Measurements from ENCODE around the gene ALPI.

The ALPI gene

DNA sequence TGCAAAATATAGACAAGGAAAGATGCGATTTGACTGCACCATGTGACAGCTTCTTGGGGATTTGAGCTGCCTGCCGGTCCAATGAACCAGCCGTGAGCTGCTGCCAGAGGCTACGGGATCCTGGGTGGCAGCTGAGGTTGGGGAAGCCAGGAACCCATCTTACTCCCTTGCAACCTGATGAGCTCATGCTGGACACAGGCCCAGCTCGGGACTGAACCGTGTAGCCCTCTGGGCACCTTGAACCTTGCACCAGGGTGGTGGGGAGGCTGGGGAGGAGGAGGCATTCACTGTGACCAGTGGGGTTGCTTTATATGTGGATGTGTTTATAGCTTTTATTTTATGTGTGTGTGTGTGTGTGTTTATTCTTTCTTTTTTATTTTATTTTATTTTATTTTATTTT is 9.1 kb downstream of the ALPI start:
- no peak for DNase-seq

DNA sequence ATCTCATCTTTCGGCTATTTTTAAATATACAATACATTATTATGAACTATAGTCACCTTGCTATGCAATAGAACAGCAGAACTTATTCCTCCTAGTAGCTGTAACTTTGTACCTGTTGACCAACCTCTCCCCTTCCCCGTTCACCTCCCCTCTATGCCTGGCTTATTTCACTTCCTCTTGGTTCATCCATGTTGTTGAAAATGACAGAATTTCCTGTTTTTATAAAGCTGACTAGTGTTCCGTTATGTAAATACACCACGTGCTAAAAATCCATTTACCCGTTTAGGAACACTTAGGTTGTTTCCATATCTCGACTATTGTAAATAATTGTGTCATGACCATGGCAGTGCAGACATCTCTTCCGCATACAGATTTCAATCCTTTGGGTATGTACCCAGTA is 10.3 kb downstream of the ALPI start:
- DNase-seq, result no peak

DNA sequence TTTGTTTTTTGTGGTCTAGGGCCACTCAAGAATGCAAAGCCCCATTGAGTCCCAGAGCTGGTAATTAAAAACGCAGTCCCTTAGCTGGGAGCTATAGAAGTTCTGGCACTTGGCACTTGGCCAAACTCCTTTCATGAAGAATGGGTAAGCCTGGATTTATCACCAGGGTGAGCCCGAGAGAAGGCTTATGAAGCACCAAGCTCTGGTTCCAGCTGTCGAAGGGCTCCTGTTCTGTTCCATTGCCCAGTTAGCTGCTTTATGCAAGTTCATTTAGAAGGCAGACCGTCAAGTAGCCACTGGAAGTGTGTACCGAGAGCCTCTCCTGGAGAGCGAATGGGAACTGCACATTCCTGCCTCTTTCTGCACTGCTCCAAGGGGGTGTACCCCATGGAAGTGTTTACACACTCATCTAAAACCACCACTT is 17.5 kb downstream of the ALPI start:
- DNase-seq, result no peak

DNA sequence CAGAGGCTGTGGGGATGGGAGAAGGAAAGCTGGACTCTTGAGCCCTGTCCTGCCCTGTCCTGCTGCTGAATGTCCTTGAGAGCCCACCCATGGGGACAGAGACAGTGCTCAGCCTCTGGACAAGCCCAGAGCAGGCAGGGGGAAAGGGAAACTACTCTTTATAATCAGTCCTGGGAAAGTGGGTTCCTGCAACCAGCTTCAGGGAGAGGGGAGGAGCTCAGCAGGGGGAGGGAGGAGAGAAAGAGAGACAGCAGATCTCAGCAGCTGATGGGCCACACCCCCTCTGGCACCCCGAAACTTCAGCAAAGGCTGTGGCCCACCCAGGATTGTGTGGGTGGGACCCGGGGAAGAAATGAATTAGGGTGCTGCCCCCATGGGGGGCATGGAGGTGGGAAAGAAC is 20.1 kb downstream of the ALPI start:
- no peak for DNase-seq

DNA sequence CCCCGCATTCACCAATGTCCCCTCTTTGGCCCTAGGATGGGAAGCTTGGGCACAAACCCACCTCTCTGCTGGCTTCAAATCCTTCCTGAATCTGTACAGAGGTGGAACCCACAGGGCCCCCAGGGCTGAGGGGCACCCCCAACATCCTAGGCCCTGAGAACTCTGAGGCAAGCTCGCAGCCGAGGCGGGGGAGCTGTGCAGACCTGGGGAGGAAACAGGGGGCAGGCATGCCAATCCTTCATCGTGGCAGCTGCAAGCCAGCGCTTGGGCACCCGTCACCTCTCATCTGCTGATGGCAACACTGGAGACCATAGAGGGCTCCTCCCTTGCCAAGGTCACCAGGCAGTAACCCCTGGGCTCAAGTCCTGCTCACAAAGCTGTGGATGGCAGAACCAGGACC is 20.8 kb downstream of the ALPI start:
- no peak for DNase-seq

DNA sequence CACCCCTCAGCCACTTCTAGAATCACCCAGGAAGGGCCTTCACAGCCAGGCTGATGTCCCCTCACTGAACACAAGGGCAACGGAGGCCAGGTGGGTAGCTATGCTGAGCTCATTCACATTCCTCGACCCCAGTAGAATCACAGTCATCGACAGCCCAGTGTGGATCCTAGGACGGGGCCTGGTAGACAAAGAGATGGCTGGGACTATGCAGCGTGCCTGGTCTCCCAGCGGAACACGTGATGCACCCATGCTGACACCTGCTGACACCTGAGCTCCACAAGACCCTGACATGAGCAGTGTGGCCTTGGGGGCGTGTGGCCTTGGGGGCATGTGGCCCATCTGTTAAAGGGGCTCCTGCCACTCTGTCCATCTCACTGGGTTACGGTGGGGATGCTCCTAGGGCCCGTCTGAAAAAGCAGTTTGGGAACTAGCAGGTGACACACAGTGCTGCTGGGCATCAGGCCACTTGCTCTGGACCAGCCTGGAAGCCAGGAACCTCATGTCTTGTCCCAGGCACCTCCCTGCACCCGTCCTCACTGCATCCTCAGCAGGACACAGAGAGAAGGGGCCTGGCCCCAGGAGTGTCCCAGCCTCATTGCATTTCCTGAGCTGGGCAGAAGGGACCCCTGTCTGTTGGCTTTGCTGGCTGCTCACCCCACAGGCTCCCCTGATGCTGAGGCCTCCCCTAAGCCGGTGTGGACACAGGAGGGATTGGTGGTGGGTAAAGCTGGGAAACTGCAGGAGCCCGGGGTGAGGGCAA is 22.0 kb downstream of the ALPI start:
- no peak for DNase-seq

DNA sequence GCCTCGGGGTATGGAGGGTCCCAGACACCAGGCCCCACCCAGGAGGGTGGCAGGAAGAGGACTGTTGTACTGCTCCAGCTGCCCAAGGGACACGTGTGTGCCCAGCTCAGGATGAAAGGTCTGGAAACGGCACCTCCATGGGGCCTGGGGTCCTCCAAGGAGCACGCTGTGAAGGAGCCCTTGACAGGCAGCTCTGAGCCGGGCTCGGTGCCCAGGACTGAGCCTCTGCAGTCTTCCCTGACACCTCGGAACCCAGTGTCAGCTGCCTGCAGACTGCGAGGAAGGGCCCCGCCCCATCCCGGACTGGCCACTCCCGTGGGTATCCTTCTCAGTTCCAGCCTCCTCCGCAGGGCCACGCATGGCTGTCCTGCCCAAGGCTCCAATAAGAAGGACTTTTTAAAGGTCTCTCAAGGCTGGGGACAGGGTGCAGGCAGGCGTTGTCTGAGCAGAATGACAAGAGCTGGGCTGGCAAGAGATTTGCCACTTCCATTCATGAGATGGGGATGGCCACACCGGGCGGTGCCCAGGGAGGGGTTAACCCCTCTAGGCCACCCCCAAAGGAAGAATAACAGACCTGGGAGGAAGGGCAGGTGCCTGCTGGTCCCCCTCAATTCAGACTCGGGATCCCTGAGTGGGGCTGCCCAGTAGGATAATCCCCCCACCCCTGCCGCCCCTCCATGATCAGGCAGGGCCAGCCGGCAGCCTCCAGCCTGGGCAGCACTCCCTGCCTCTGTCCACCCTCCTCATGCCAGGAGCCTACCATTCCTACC is 22.8 kb downstream of the ALPI start:
- DNase-seq, result no peak

DNA sequence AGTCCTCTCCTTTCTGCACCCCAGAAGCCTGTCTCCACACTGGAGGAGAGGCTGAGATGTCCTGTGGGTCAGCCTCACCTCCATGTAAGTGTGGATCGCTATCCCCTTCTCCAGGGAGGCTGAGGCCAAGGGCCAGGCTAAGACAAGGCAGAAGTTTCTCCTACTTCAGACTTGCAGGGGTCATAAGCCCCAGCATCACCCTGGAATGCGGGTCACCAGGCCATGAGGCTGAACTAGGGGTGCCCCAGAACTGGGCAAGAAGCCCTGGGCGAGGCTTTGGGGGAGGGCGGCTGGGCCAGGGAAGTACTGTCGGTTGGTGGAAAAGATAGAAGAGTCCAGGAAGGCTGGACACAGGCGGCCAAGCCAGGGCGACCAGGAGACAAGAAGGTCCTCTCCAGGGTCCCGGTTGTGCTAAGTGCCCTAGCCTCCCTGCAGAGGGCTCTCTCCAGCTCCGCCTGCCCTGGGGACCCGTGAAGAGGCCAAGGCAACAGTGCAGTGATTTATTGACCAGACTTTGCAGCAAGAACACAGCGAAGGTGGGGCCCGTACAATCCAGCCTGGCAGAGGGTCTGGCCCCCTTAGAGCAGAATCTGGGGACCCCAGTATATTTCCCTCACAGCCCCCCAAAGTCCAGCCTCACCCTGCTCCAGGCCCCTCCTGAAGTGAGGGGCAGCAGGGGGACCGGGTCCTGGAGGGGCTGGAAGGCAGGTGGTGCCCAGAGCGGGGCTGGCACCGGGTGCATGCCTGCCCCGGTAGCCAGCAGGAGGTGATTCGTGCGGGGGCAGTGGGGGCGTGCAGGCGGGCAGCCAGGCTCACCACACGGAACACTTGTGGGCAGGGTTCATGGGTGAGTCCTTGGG is 23.6 kb downstream of the ALPI start:
- DNase-seq, result no peak

DNA sequence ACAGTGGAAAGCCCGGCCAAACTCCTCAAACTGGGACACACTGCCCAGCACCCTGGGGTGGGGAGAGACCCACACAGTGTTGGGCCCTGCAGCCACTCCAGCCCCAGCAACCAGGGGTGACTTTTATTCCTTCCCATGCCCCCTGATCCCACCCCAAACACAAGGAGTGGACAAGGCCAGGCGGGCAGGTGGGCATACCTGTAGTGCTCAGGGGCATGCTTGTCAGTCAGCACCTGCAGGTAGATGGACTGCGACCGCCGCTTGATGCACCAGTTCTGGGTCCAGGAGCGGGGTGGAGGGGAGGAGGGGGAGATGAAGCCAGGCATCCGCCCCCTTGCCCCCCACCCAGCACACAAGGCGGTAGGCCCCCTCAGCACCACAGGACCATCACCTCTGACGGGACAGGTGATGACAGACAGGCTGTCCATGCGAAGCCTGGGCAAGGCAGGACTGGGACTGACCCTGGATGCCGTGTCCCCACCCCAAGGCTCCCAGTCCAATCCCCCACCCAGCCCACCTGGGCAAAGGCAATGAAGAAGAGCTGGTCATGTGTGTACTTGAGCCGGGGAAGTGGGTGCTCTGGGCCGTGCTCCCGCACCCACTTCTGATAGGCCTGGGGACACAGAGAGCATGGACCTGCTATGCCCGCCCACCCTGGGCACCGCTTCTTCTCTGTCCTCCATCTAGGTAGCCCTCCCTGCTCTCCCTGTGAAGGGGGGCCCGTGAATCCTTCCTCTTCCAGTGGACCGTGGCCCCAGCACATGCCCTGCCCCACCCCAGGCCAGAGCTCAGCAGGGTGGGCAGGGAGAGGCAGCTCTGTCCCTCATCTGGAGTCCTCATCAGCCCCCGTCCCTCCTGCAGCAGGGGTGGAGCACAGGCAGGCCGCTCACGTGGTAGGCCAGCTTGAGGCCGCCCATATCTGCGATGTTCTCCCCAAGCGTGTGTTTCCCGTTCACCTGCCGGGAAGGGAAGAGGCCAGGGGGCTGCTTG is 24.5 kb downstream of the ALPI start:
- DNase-seq, result no peak

DNA sequence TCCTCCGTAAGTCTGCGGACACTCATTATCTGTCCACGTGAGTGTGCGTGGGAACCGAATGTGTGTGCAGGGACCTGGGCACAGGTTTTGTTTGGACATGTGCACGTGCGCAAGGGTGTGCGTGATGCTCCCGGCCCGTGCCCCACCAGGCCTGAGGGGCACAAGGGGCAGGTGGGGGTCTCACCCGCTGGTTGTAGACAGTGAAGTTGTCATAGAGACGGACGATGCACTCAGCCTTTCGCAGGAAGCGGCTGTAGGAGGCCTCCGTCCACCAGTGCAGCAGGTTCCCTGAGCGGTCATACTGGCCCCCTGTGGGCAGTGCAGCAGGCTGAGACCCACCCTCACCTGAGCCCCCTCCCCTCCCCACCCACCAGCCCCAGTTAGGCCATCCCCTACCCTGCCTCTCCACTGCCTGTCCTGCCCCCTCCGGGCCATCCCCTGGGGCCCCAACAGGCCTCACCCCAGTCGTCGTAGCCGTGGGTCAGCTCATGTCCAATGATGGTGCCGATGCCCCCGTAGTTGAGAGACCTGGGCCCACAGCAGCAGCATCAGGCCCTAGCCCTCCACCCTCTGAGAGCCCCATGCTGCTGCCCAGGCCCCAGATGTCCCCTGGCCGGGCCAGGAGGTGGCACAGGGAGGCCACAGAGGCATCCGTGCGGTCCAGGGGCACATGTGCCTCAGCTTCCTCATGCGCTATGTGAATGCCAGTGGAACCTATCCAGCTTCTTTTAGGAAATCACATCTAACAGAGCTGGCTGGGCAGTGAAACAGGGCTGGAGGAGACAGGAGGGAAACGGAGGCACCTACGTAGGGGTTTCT is 25.6 kb downstream of the ALPI start:
- DNase-seq, result no peak

DNA sequence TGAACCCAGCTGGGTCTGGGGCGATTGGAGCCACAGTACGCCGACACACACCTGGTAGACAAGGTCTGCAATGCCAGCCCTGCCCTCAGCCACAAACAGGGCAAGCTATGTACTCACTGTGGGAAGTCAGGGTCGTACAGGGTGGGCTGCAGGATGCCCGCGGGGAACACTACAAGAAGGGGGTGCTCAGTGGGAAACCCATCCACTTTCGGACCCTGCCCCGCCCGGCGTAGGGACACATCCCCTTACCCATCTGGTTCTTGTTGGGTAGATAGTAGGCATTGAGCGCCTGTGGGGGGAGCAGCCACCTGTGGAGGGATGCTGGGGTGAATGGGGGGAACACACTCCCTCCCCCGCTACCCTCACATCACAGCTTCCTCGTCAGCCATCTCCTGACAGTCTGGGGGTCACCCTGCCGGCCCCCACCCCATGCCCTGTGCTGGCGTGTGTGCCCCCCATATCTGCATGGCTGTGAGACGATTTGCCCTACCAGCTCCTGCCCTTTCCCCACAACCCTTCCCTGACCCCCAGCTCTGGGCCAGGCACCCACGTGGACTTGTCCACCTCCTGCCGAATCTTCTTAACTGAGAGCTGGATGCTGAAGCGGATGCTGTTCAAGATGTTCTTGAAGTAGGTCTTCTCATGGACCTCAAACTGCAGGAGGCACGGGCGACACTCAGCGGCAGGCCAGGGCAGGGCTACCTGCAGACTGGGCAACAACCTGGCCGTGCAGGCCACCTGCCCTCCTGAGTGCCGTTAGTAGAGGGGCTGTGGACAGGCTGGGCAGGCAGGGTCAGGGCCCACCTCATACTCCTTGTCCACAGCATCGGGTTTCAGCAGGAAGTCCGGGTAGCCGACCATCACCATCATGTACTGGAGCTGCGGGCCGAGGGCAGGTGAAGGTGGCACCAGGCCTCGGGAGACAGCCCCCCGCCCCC is 26.6 kb downstream of the ALPI start:
- DNase-seq, result no peak

DNA sequence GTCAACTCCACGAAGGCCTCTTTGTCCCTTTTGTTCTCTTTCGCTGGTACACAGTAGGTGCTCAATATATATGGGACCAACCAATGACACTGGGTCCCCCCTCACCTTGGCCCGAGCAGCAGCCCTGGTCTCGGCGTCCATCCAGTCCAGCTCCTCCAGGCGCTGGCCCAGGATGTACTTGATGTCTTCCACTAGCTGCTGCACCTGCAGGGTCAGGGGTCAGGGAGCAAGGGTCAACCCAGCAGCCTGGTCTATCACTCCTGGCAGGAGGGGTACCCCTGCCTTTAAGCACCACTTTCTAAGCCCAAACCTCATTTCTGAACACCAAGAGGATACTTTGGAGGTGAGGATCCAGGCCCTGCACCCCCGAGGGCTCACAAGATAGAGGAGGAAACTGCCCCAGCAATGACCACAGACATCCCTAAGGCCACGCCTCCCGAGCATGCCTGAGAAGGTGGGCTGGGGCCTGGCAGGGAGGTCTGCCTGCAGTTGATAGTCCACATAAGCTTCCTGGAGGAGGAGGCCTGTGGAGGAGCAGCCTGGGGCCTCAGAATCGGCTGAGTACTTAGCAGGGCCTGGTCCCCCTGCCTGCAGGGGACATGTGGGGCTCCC is 27.5 kb downstream of the ALPI start:
- DNase-seq, result no peak

DNA sequence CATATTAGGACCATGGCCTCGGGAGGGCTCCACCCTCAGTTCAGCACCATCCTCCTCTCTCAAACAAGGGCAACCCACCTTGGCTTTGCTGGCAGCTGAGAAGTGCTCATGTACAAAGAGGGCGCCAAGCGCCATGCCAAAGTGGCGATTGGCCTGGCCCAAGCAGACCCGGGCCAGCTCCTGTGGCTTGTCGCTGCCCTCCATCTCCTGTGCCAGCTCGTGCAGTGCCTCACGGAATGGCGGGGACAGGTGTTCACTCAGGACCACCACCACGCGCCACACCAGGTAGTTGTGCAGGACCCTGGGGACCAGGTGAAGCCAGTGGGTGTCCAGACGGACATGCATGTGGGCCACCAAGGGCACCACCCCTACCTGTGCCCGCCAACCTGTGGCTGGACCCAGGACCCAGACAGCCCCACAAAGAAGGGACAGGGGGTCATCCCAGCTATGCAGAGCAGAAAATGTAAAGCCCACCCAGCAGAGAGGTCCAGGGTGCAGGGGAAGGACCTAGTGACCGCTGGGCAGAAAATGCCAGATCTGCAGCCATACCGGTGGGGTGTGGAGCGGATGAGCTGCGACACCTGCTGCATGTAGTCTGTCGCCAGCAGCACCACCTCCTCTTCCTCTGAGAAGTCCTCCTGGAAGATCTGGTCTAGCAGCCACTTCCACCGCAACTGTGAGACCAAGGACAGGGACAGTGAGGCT is 28.1 kb downstream of the ALPI start:
- no peak for DNase-seq

DNA sequence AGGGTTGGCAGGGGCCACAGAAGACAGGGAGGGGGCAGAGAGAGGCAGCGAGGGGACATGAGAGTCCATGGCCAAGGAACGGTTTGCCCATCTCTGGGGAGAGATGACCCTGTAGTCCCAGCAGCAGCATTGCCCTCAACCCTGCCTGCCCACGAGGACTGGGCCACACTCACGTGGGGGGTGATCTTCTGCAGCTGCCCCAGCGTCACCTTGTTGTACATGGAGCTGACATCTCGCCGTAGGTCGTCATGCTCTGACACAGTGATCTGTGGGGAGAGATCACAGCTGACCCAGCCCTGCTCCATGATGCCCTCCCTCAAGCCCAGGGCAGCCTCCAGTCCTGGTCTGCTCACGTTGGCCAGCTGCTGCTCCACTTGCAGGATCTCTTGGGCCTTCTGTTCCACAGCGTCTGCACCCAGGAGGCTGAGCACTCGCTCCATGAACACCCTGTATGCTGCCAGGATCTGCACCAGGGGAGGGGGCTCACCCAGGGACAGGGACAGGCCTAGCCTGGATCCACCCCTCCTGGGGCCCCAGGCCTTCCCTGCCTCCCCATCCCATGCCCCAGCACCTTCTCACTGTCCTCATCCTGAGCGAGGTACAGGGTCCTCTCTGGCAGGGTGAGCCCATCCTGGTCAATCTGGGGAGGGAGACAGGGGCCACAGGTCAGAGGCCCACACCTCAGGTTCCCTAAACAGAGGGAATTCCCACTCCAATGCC is 28.8 kb downstream of the ALPI start:
- no peak for DNase-seq

DNA sequence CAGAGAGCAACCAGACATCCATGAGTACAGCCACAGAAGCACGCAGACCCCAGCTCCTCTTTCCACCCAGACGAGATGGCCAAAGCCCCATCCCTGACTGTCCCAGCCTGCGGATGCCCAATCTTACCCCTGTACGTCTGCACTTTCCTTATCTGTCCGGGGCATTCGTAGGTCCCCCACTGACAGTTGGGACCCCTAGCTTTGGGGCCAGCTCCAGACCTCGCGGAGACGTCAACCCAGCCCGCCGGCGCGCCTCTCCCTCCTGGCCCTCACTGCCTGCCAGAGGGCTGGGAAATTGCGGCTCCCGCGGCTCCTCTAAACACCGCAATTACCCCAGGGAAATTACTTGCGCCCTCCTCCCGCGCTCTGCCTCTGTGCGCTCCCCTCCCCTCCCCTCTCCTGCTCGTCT is 29.4 kb downstream of the ALPI start:
- no peak for DNase-seq

DNA sequence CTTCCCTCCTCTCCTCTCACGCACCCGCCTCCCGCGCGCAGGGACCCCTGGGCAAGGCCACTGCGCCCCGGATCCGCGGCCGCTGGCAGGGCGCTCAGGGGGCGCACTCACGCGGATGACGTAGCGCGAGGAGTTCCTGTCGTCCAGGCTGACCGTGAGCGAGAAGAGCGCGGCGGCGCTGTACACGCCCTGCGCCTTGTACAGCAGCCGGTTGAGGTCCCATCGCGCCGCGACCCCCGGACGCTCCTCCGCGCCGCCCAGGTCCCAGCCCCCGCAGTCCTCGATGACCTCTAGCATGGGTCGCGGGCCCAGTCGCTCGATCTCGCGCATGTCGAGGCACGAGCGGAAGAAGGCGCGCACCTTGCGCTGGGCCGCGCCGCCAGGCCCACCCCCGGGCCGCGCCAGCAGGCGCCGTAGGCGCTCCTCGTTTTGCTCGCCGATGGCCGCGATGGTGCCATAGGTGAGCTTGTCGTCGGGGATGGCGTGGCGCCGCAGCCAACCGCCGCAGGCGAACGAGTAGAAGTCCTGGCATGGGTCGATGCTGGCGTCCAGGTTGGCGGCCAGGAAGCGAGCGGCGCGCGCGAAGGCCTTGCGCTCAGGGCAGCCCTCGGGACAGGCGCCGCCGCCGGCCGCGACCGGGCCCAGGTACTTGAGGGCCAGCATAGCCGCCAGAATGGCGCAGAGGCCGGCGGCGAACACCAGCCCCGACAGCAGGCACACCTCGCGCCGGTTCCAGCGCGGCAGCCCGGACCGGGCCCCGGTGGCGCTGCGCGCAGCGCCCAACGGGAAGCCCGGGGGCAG is 30.0 kb downstream of the ALPI start:
- DNase-seq, result no peak

Measured in T-helper 9 cell (primary cell).